Umbilical cord (tissue), 2 donors: ENCODE data around the gene USP17L17. TPM values are rescaled to one million over a fixed set of nuclear protein-coding genes. Genes with fewer than 3 reads are reported as not detected.
"Not testable (repeated sequence)": the region's sequence is repeated elsewhere in the genome, so short reads cannot be mapped to it uniquely, and the experiment has no call there.

ENCODE experiments used
- DNase-seq: peaks from one replicate; pipeline ENCODE4 v3.0.0-alpha.2; 2015; ENCODE audit warnings: low spot score
- total RNA-seq: library from RNA; depleted of rRNA; stranded (reverse); fragments of >200 nt; gene quantifications from one replicate; pipeline ENCODE4 v1.2.3, GENCODE V29; 2014; ENCODE audit warnings: low replicate concordance; ENCODE audit not compliant: insufficient read depth

The USP17L17 gene
- total RNA-seq = not detected

DNA sequence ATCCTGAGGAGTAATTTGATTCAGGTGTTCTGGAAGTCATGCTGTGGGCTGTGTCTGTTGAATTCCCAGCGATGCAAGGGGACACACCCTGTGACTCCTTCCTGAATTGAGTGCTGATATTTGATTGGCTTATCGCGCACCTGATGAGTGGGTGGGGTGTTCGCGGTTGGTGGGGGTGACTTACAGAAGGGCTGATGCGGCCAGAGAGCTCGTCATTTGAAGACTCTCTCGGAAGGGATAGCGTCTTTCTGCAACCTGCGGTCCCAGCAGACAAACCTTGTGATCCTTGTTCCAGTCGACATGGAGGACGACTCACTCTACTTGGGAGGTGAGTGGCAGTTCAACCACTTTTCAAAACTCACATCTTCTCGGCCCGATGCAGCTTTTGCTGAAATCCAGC lies at the start of gene USP17L17:
TSS of gene USP17L17 (plus strand) at position 301 of the 400 bp plus-strand sequence. CDS start at position 301, 0 bp downstream.
- DNase-seq = not testable (repeated sequence)

DNA sequence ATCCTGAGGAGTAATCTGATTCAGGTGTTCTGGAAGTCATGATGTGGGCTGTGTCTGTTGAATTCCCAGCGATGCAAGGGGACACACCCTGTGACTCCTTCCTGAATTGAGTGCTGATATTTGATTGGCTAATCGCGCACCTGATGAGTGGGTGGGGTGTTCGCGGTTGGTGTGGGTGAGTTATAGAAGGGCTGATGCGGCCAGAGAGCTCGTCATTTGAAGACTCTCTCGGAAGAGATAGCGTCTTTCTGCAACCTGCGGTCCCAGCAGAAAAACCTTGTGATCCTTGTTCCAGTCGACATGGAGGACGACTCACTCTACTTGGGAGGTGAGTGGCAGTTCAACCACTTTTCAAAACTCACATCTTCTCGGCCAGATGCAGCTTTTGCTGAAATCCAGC lies 33.3 kb upstream of the USP17L17 start, which contains the start of gene USP17L10:
TSS of gene USP17L10 (plus strand) at position 301 of the 400 bp plus-strand sequence. CDS start at position 301, 0 bp downstream.
- not testable (repeated sequence) for DNase-seq

DNA sequence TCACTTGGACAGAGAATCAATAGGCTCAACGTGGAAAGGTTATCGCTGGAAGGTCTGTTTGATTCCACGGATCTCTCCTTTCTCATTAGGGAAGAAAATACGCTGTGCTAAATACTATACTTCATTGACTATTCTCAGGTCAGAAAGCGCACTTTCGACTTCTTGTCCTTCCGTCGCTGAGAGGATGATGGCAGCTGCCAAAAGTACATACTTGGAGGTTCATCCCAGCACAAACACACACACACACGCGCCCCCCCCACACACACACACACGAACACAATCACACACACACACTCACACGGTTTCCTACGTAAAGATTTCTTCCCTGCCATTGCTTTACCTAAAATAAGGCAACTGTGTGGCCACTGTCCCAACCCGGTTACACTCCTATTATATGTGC lies 29.0 kb upstream of the USP17L17 start:
- DNase-seq = not testable (repeated sequence)

DNA sequence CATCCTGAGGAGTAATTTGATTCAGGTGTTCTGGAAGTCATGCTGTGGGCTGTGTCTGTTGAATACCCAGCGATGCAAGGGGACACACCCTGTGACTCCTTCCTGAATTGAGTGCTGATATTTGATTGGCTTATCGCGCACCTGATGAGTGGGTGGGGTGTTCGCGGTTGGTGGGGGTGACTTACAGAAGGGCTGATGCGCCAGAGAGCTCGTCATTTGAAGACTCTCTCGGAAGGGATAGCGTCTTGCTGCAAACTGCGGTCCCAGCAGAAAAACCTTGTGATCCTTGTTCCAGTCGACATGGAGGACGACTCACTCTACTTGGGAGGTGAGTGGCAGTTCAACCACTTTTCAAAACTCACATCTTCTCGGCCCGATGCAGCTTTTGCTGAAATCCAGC lies 28.6 kb upstream of the USP17L17 start, which contains the start of gene USP17L11:
TSS of gene USP17L11 (plus strand) at position 301 of the 400 bp plus-strand sequence. CDS start at position 301, 0 bp downstream.
- not testable (repeated sequence) for DNase-seq

GRCh38 chr4:9219852-9220251 lies 23.8 kb upstream of the USP17L17 start, which contains the start of gene USP17L12:
USP17L12 (plus strand) TSS chr4:9220152; CDS start chr4:9220152, 0 bp downstream.
- DNase-seq = not testable (repeated sequence)

GRCh38 chr4:9224596-9224995 lies 19.1 kb upstream of the USP17L17 start, which contains the start of gene USP17L13:
USP17L13 (plus strand) TSS chr4:9224896; CDS start chr4:9224896, 0 bp downstream.
- not testable (repeated sequence) for DNase-seq

GRCh38 chr4:9230249-9230648 lies 13.4 kb upstream of the USP17L17 start:
- not testable (repeated sequence) for DNase-seq

DNA sequence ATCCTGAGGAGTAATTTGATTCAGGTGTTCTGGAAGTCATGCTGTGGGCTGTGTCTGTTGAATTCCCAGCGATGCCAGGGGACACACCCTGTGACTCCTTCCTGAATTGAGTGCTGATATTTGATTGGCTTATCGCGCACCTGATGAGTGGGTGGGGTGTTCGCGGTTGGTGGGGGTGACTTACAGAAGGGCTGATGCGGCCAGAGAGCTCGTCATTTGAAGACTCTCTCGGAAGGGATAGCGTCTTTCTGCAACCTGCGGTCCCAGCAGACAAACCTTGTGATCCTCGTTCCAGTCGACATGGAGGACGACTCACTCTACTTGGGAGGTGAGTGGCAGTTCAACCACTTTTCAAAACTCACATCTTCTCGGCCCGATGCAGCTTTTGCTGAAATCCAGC lies 9.6 kb upstream of the USP17L17 start, which contains the start of gene USP17L15:
TSS of gene USP17L15 (plus strand) at position 301 of the 400 bp plus-strand sequence. CDS start at position 301, 0 bp downstream.
- DNase-seq = not testable (repeated sequence)

GRCh38 chr4:9238461-9238860 lies 5.2 kb upstream of the USP17L17 start:
- DNase-seq = not testable (repeated sequence)

GRCh38 chr4:9247953-9248680 lies 4.4 kb downstream of the USP17L17 start, which contains the start of gene USP17L18:
USP17L18 (plus strand) TSS chr4:9248630; CDS start chr4:9248630, 0 bp downstream.
- DNase-seq = not testable (repeated sequence)

DNA sequence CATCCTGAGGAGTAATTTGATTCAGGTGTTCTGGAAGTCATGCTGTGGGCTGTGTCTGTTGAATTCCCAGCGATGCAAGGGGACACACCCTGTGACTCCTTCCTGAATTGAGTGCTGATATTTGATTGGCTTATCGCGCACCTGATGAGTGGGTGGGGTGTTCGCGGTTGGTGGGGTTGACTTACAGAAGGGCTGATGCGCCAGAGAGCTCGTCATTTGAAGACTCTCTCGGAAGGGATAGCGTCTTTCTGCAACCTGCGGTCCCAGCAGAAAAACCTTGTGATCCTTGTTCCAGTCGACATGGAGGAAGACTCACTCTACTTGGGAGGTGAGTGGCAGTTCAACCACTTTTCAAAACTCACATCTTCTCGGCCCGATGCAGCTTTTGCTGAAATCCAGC lies 9.4 kb downstream of the USP17L17 start, which contains the start of gene USP17L19:
TSS of gene USP17L19 (plus strand) at position 301 of the 400 bp plus-strand sequence. CDS start at position 301, 0 bp downstream.
- not testable (repeated sequence) for DNase-seq

GRCh38 chr4:9257824-9258223 lies 14.1 kb downstream of the USP17L17 start, which contains the start of gene USP17L20:
USP17L20 (plus strand) TSS chr4:9258124; CDS start chr4:9258124, 0 bp downstream.
- not testable (repeated sequence) for DNase-seq

DNA sequence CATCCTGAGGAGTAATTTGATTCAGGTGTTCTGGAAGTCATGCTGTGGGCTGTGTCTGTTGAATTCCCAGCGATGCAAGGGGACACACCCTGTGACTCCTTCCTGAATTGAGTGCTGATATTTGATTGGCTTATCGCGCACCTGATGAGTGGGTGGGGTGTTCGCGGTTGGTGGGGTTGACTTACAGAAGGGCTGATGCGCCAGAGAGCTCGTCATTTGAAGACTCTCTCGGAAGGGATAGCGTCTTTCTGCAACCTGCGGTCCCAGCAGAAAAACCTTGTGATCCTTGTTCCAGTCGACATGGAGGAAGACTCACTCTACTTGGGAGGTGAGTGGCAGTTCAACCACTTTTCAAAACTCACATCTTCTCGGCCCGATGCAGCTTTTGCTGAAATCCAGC lies 18.9 kb downstream of the USP17L17 start, which contains the start of gene USP17L21:
TSS of gene USP17L21 (plus strand) at position 301 of the 400 bp plus-strand sequence. CDS start at position 301, 0 bp downstream.
- DNase-seq = not testable (repeated sequence)

- not testable (repeated sequence) for DNase-seq
These were observed 23.6 kb downstream of the USP17L17 start, which contains the start of gene USP17L22 for GRCh38 chr4:9267319-9267718. USP17L22 (plus strand) TSS chr4:9267619; CDS start chr4:9267619, 0 bp downstream.

DNA sequence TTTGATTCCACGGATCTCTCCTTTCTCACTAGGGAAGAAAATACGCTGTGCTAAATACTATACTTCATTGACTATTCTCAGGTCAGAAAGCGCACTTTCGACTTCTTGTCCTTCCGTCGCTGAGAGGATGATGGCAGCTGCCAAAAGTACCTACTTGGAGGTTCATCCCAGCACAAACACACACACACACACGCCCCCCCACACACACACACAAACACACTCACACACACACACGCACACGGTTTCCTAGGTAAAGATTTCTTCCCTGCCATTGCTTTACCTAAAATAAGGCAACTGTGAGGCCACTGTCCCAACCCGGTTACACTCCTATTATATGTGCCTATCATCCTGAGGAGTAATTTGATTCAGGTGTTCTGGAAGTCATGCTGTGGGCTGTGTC lies 28.0 kb downstream of the USP17L17 start:
- DNase-seq = not testable (repeated sequence)

Other genes starting within 250 kb of the USP17L17 start
- not detected for gene FAM90A26, start 73.5 kb upstream of the USP17L17 start, total RNA-seq
- gene USP17L10, start 33.2 kb upstream of the USP17L17 start, total RNA-seq = not detected
- not detected for gene USP17L11, start 28.5 kb upstream of the USP17L17 start, total RNA-seq
- gene USP17L12, start 23.7 kb upstream of the USP17L17 start, total RNA-seq = not detected
- not detected for gene USP17L13, start 19.0 kb upstream of the USP17L17 start, total RNA-seq
- 0.72 TPM for gene USP17L15, start 9.5 kb upstream of the USP17L17 start, total RNA-seq
- gene USP17L18, start 4.8 kb downstream of the USP17L17 start, total RNA-seq = not detected
- gene USP17L19, start 9.5 kb downstream of the USP17L17 start, total RNA-seq = not detected
- not detected for gene USP17L20, start 14.2 kb downstream of the USP17L17 start, total RNA-seq
- not detected for gene USP17L21, start 19.0 kb downstream of the USP17L17 start, total RNA-seq
- 0.72 TPM for gene USP17L22, start 23.7 kb downstream of the USP17L17 start, total RNA-seq
- not detected for gene USP17L24, start 81.3 kb downstream of the USP17L17 start, total RNA-seq
- gene USP17L25, start 86.0 kb downstream of the USP17L17 start, total RNA-seq = not detected
- gene USP17L26, start 90.8 kb downstream of the USP17L17 start, total RNA-seq = not detected
- gene USP17L5, start 95.5 kb downstream of the USP17L17 start, total RNA-seq = not detected
- not detected for gene USP17L27, start 100.3 kb downstream of the USP17L17 start, total RNA-seq
- gene USP17L28, start 105.0 kb downstream of the USP17L17 start, total RNA-seq = not detected
- gene USP17L29, start 109.8 kb downstream of the USP17L17 start, total RNA-seq = not detected
- gene USP17L30, start 119.2 kb downstream of the USP17L17 start, total RNA-seq = not detected
- not detected for gene DEFB131A, start 200.5 kb downstream of the USP17L17 start, total RNA-seq